ENCODE measurements around the gene HDDC3.

HDDC3 gene

GRCh38 chr15:90907838-90908507 lies 24.4 kb downstream of the HDDC3 start:
- no peak for DNase-seq

GRCh38 chr15:90907051-90907660 lies 25.2 kb downstream of the HDDC3 start:
- DNase-seq: no peak

- DNase-seq: no peak
Observed at GRCh38 chr15:90906181-90906849, 26.0 kb downstream of the HDDC3 start.

DNA sequence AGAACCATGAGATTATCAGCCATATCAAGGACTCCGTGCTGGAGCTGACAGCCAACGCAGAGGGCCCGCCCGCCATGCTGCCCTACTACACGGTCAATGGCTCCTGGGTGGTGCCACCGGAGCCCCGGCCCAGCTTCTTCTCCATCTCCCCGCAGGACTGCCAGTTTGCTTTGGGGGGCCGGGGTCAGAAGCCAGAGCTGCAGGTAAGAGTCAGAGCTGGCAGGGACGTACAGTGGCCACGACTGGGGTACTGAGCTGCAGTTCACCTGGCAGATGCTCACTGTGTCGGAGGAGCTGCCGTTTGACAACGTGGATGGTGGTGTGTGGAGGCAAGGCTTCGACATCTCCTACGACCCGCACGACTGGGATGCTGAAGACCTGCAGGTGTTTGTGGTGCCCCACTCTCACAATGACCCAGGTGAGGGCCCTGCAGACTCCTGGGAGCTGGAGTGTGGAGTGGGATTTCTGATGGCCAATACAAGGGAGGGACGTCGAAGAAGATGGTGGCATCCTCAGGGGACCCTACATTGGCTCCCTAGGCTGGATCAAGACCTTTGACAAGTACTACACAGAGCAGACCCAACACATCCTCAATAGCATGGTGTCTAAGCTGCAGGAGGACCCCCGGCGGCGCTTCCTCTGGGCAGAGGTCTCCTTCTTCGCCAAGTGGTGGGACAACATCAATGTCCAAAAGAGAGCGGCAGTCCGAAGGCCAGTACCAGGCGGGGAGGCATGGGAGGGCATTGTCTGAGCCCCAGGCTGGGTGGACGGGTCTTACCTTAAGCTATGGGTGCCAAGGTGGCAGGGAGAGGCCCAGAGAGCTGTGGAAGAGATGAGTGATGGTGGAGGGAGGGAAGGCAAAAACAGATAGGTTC lies 26.8 kb downstream of the HDDC3 start:
- DNase-seq: no peak

DNA sequence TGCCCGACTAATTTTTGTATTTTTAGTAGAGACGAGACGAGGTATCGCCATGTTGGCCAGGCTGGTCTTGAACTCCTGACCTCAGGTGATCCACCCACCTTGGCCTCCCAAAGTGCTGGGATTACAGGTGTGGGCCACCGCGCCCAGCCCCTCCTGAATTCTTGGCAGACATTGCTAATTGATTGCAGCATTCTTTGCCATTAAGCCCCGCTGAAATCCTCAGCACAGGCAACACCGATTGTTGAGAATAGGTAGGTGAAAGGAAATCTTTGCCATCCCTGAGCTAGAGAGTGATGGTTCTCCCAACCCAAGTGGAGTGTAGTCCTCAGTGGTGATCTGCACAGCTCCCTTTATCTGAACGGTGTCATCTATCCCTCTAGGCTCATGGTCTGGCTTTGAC lies 27.6 kb downstream of the HDDC3 start:
- DNase-seq: no peak

DNA sequence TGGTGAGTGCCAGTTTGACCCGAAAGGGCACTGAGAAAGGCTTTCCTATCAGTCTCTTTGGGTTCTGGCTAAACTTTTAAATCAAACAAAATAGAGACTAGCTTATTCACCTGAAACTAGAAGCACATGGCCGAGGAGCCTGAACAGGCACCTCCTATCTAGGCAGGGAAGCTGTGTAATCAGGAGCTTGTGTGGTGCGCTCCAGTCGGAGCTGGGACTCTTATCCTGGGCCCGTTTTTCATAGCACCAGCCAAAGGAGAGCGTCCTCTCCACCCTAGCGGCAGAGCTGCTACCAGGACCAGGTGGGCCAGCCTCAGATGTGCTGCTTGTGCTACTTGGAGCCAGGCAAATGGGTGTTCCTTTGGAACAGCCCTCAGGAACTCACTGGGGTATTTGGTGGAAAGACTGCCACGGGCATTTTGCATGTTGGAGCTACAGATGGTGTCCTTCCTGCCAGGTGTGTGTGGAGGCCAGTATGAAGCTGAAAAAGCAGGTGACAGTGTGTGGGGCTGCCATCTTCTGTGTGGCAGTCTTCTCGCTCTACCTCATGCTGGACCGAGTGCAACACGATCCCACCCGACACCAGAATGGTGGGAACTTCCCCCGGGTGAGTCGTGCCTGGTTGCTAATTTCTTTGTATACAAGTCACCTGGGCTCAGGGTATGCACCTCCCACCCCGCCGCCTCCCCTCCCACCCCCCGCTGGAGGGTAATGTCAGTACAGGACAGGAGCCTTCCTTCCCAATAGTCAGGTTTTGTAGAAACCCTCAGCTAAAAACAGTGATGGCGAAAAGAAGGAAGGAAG lies 28.4 kb downstream of the HDDC3 start:
- DNase-seq: no peak

GRCh38 chr15:90902840-90903732 lies 29.3 kb downstream of the HDDC3 start, which contains the start of gene MAN2A2:
TSS of gene MAN2A2 (plus strand) at chr15:90903302. CDS start at chr15:90904208, 906 bp downstream.
- peak; percentile 74 to 87 for DNase-seq

- DNase-seq: peak; percentile 84 to 90
Observed at GRCh38 chr15:90902040-90902839, 30.1 kb downstream of the HDDC3 start.

GRCh38 chr15:90901175-90902039 lies 30.9 kb downstream of the HDDC3 start:
- DNase-seq: no peak

DNA sequence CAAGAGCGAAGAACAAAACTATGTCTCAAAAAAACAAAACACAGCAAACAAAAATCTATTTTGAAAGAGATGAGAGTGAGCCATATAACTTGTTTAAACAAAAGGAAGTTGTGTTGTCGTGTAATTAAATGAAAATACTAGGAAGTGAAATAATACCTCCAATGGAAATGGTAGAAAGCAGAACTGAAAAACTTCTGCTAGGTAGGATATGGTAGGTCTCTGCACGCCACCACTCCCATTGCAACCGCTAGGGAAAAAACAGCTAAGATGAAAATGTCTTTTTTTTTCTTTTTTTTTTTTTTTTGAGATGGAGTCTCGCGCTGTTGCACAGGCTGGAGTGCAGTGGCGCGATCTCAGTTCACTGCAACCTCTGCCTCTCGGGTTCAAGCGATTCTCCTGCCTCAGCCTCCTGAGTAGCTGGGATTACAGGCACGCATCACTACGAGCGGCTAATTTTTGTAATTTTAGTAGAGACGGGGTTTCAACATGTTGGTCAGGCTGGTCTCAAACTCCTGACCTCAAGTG lies 35.2 kb downstream of the HDDC3 start:
- DNase-seq: peak; percentile 46 to 73

DNA sequence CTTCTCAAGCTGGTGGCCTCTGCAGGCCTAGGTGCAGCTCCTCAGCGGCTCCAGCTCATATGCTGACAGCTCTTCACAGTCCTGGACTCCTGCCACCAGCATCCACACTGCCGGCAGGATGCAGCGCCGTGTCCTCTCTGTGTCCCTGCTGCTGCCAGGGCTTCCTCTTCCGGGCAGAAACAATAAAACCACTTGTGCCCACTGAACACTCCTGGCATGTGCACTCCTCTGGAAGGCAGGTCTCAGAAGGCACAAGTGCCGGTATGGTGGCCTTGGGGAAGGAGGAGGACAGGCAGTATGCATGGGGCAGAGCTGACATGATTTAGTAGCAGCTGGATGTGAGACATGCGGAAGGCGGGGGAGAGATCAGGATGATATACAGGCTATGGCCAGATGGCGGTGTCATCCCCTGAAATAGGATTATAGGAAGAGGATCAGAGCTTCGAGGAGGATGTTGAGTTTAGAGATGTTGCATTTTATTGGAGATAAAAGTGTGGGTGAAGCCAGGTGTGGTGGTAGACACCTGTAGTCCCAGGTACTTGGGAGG lies 36.7 kb downstream of the HDDC3 start:
- peak in 1 of 2 donors; percentile 26 for DNase-seq

GRCh38 chr15:90893175-90894090 lies 38.9 kb downstream of the HDDC3 start:
- DNase-seq: no peak

GRCh38 chr15:90892498-90893174 lies 39.7 kb downstream of the HDDC3 start:
- no peak for DNase-seq

DNA sequence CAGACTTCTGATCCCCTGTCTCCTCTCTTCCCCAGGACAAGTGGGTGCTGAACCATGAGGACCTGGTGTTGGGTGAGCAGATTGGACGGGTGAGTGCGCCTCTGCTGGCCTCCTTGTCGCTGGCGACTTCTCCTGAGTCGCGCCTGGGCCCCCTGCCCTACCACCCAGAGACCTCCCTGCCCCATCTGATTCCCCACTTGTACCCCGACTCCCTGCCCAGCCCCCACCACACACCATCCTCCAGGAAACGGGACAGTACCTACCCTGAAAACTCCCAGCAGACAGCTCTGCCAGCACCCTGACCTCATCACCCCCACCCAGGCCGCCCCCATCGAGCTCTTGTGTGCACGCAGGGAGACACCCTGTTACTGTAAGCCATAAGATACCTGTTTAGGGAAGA lies 40.3 kb downstream of the HDDC3 start:
- DNase-seq: no peak

GRCh38 chr15:90891346-90891949 lies 40.9 kb downstream of the HDDC3 start:
- DNase-seq: no peak

- DNase-seq: no peak
Observed at GRCh38 chr15:90890839-90891238, 41.5 kb downstream of the HDDC3 start.

Measured in inflammatory macrophage (primary cell).